HUES64 (cell line): ENCODE results near the gene PIP5K1B.

Experiments used
- H3K27ac ChIP-seq: 2 replicates; pipeline ENCODE4 v1.7.0; 2013; ENCODE audit warnings: low read depth, low read length, inconsistent platforms
- H3K27me3 ChIP-seq: 2 replicates; pipeline ENCODE4 v1.6.1; 2013; ENCODE audit warnings: mild to moderate bottlenecking, low read length; ENCODE audit not compliant: insufficient read depth
- H3K36me3 ChIP-seq: 2 replicates; pipeline ENCODE4 v1.6.1; 2013; ENCODE audit warnings: mild to moderate bottlenecking, low read length; ENCODE audit not compliant: insufficient read depth
- H3K4me1 ChIP-seq: 2 replicates; pipeline ENCODE4 v1.6.1; 2013; ENCODE audit warnings: mild to moderate bottlenecking, low read length, moderate library complexity; ENCODE audit not compliant: insufficient read depth
- H3K4me3 ChIP-seq: 2 replicates; pipeline ENCODE4 v1.5.1; 2013; ENCODE audit warnings: mild to moderate bottlenecking, low read length, moderate library complexity
- H3K9ac ChIP-seq: 2 replicates; pipeline ENCODE4 v1.6.1; 2013; ENCODE audit warnings: mild to moderate bottlenecking, low read depth, low read length
- H3K9me3 ChIP-seq: 2 replicates; pipeline ENCODE4 v1.6.1; 2013; ENCODE audit warnings: low read depth, low read length; ENCODE audit not compliant: insufficient read depth
- WGBS: fragments of 150-250, 120-280 bp; methylation state at CpG from one replicate; pipeline ENCODE4 v1.1.7; 2013; ENCODE audit warnings: missing lambda C conversion rate; 5-methylcytosine and 5-hydroxymethylcytosine counted together

The PIP5K1B gene

DNA sequence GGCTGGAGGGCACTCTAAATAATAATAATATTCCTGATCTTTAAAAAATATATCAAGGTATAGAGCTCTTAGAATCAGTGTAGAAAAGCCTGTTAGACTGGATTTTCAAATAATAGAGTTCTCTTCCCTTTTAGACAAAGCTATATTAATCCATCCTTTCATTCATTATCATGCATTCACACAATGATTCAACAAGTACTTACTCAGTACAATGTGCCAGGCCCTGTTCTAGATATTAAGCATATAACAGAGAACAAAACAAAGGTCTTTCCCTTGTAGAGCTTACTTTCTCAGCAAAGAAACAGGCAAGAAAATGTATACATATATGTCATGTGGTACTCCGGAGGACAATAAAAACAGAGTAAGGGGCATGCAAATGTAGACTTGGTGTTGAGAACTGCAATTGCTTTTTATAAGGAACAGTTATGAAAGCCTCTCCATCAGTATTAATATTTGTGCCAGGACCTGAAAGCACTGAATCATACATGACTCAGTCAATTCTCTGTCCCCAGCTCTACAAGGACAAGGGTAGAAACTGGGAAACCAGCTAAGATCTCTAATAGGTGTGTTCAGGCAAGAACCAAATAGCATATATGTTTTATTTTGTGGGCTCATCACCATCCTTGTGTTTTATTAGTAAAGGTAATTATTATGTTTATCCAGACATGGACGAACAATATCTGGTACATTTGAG lies 72.2 kb downstream of the PIP5K1B start:
- Histone ChIP-seq H3K27ac (no peak overlapping the region), H3K27me3 (no peaks in the 10 kb centered on the region), H3K9ac (no peak overlapping the region), H3K4me1 (peaks cover 11% of the 10 kb centered on the region; the same call in 1 of the 2 replicates), H3K9me3 (no peaks in the 10 kb centered on the region), H3K36me3 (no peaks in the 10 kb centered on the region), H3K4me3 (no peak overlapping the region)
- WGBS: 88% methylated on average over 1 of the region's 2 CpGs

DNA sequence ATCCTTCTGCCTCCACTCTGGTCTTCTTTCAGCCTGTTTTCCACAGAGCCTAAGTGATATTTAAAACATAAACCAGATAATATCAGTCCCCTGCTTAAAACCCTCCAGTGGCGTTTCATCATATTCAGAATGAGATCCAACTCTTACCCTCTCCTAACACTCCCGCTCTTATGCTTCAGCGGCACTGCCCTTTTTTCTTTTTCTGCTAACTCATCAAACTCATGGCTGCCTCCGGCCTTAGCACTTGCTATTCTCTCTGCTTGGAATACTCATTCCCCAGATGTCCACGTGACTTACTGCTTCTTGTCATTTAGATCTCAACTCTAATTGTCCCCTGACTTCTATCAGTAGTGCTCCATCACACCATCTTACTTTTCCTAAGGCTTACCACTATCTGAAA lies 73.6 kb downstream of the PIP5K1B start:
- Histone ChIP-seq H3K9ac (no peak overlapping the region), H3K4me3 (no peak overlapping the region), H3K27me3 (no peaks in the 10 kb centered on the region), H3K27ac (no peak overlapping the region), H3K9me3 (no peaks in the 10 kb centered on the region), H3K4me1 (peaks cover 16% of the 10 kb centered on the region; the same call in 1 of the 2 replicates), H3K36me3 (no peaks in the 10 kb centered on the region)
- 90% methylated on average over 5 of the region's 5 CpGs for WGBS

DNA sequence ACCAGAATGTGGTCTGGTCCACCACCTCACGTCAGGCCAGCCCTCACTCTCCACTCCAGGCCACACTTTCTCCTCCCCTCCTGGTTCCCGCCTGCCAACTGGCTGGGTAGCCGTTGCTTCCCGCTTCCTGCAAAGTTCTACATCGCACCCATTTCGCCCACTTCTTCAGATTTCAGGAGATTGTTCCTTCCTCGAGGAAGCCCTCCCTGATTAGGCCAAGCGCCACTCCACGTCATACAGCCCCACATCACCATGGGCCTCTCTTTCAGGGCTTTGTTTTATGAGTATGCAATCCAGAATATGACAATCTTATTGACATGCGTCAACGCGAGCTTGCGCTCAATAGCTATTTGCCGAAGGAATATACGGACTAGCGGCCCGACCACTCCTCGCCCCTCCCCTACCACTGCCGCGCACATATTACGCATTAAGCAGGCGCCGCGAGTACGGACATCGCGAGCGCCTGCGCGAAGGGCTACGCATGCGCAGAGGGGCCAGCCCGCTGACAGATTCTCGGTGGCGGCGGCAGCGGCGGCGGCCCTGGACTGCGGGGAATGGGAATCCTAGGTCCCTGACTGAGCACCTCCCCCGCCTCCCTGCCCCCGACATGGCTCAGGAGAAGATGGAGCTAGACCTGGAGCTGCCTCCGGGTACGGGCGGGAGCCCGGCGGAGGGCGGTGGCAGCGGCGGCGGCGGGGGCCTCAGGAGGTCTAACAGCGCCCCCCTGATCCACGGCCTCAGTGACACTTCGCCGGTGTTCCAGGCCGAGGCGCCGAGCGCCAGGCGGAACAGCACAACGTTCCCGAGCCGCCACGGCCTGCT lies 74.7 kb downstream of the PIP5K1B start:
- H3K4me3 ChIP-seq: peak overlapping the region; percentile 78
- under 1% methylated on average over 65 of the region's 65 CpGs for WGBS
- H3K27me3 ChIP-seq: no peaks in the 10 kb centered on the region
- H3K27ac ChIP-seq: peak overlapping the region; percentile 66; the same call in 1 of the 2 replicates
- no peaks in the 10 kb centered on the region for H3K36me3 ChIP-seq
- no peaks in the 10 kb centered on the region for H3K9me3 ChIP-seq
- H3K4me1 ChIP-seq: peaks cover 16% of the 10 kb centered on the region; the same call in 1 of the 2 replicates
- peak overlapping the region; percentile 81 for H3K9ac ChIP-seq

DNA sequence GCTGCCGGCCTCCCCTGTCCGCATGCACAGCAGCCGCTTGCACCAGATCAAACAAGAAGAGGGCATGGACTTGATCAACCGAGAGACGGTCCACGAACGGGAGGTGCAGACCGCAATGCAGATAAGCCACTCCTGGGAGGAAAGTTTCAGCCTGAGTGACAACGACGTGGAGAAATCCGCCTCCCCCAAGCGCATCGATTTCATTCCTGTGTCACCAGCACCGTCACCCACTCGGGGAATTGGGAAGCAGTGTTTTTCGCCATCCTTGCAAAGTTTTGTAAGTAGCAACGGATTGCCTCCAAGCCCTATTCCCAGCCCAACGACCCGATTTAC lies 75.3 kb downstream of the PIP5K1B start:
- H3K9me3 ChIP-seq: no peaks in the 10 kb centered on the region
- H3K36me3 ChIP-seq: no peaks in the 10 kb centered on the region
- peak overlapping the region; percentile 60; the same call in 1 of the 2 replicates for H3K27ac ChIP-seq
- H3K4me3 ChIP-seq: peak overlapping the region; percentile 78
- H3K9ac ChIP-seq: peak overlapping the region; percentile 81
- no peaks in the 10 kb centered on the region for H3K27me3 ChIP-seq
- H3K4me1 ChIP-seq: peaks cover 16% of the 10 kb centered on the region; the same call in 1 of the 2 replicates
- WGBS: 2% methylated on average over 19 of the region's 19 CpGs

DNA sequence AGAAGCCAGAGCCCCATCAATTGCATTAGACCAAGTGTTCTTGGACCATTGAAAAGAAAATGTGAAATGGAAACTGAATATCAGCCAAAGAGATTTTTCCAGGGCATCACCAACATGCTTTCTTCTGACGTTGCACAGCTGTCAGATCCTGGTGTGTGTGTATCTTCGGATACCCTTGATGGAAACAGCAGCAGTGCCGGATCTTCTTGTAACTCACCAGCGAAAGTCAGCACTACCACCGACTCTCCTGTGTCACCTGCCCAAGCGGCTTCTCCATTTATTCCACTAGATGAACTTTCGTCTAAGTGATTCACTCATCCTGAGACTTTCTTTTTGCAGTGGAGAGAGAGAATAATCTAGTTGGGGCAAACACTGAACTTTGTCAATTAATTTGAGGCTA lies 75.7 kb downstream of the PIP5K1B start:
- Histone ChIP-seq H3K27me3 (no peaks in the 10 kb centered on the region), H3K9ac (peak overlapping the region; percentile 81), H3K4me1 (peaks cover 16% of the 10 kb centered on the region; the same call in 1 of the 2 replicates), H3K9me3 (no peaks in the 10 kb centered on the region), H3K27ac (no peak overlapping the region), H3K4me3 (peak overlapping the region; percentile 78), H3K36me3 (no peaks in the 10 kb centered on the region)
- WGBS: 24% methylated on average over 7 of the region's 7 CpGs

DNA sequence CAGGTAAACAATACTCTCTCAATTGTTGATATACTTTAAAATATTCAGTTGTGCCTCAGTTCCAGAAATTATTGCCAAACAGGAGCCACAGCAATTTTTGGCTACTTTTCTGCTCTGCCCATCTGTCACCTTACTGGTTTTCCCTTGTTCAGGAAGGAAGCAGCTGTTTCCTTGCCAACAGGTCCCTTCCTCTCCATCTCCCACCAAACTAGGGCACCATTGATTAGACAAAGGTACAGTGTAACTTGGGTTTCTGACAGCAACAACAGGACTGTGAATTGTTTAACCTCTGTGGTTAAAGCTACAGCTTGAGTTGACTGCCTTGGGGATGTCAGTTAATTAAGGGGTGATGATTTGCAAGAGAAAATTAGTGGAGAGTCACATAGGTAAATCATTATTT lies 76.9 kb downstream of the PIP5K1B start:
- no peak overlapping the region for H3K4me3 ChIP-seq
- H3K9me3 ChIP-seq: no peaks in the 10 kb centered on the region
- H3K36me3 ChIP-seq: no peaks in the 10 kb centered on the region
- H3K27ac ChIP-seq: no peak overlapping the region
- H3K9ac ChIP-seq: no peak overlapping the region
- H3K4me1 ChIP-seq: peaks cover 16% of the 10 kb centered on the region; the same call in 1 of the 2 replicates
- H3K27me3 ChIP-seq: no peaks in the 10 kb centered on the region

DNA sequence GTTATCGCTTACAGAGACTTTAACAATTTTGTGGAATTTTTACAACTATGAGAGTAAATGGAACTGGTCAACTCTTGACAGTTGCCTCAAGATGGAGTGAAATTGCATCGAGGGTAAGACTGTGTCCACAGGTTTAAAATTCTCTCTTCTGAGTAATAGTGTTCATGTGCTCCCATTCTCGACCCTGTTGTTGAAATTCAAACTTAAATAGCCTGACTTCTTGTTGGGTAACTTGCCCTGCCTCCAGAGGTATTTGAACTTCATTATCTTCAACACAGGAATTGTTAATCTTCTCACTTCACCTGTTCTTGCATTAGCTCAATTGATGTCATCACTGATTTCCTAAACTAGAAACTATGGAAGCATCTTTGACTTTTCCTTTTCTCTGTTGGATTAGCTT lies 77.5 kb downstream of the PIP5K1B start:
- WGBS: 89% methylated on average over 3 of the region's 3 CpGs
- H3K4me1 ChIP-seq: peaks cover 16% of the 10 kb centered on the region; the same call in 1 of the 2 replicates
- H3K27ac ChIP-seq: no peak overlapping the region
- H3K4me3 ChIP-seq: no peak overlapping the region
- no peaks in the 10 kb centered on the region for H3K27me3 ChIP-seq
- H3K9me3 ChIP-seq: no peaks in the 10 kb centered on the region
- no peak overlapping the region for H3K9ac ChIP-seq
- no peaks in the 10 kb centered on the region for H3K36me3 ChIP-seq

DNA sequence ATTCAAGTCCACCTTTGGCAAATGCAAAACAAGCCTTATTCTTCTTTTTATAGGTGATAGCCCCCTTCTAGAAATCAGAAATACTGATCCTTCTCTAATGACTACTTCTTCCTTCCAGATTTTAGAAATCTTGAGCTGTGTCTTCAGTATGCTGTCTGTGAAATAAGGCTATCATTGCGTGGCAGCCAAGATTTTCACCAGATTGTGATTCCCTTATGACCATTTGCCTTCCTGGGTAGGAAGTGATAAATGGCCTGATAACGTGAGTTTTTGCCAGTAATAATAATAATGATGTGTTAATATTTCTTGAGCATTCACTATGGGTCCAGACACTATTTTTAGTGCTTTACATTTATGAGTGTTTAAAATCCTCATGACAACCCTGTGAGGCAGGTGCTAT lies 80.9 kb downstream of the PIP5K1B start:
- peaks cover 8% of the 10 kb centered on the region; the same call in 1 of the 2 replicates for H3K4me1 ChIP-seq

DNA sequence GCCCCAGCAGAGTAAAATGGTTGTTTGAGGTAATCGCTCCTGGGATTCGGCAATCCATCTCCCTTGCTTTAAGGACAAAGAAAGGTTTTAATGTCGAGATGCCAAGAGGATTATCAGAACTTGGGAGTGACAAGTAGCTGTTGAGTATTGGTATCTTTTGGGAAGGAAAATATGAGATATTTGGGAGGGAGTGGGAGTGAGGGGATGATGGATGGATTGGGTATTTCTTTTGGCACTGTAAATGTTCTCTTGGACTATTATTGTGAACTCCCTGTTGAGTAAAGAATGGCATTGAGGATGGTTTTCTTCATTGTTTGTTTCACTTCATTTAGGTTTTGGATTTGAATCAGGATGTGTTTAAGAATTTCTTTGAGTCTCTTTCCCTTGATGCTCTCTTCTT lies 86.1 kb downstream of the PIP5K1B start:
- no peaks in the 10 kb centered on the region for H3K27me3 ChIP-seq

More for the DNA sequence above, 80.9 kb downstream of the PIP5K1B start:
- H3K27ac ChIP-seq: no peak overlapping the region
- no peaks in the 10 kb centered on the region for H3K9me3 ChIP-seq
- no peak overlapping the region for H3K4me3 ChIP-seq
- H3K36me3 ChIP-seq: no peaks in the 10 kb centered on the region
- 71% methylated on average over 2 of the region's 2 CpGs for WGBS
- H3K9ac ChIP-seq: no peak overlapping the region
- no peaks in the 10 kb centered on the region for H3K27me3 ChIP-seq

DNA sequence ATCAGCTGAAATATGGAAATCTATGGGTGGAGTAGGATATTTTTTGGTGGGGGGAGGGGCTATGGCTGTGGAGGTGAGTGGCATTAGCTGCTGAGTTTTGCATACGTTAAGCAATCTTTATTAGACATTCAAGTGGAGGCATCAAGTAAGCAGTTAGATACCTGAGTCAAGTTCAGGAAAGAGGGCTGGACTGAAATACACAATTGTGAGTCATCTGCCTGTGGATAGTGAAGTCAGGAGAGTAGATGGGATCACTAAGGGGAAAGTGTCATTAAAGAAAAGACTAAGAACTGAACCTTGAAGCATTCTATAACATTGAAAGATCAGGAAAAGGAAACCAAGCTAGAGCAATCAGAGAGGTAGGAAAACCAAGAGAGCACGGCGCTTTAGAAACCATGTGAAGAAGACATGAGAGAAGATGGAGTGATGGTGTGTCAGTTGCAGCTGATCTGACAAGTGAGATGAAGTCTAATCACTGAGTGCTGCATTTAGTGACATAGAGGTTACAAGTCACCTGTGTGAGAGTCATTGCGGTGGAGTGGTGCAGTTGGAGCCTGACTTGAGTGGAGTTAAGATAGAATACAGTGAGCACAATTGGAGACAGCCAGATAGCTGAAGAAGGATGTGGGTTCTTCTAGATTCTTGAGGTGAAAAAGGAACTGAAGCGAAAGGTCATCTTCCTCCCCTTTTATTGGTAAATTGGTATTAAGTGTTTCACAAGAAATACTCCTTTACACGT lies 88.7 kb downstream of the PIP5K1B start:
- Histone ChIP-seq H3K9ac (no peak overlapping the region), H3K4me3 (no peak overlapping the region), H3K27me3 (no peaks in the 10 kb centered on the region), H3K27ac (no peak overlapping the region), H3K4me1 (no peaks in the 10 kb centered on the region), H3K36me3 (no peaks in the 10 kb centered on the region), H3K9me3 (no peaks in the 10 kb centered on the region)
- 94% methylated on average over 5 of the region's 6 CpGs for WGBS

More for the DNA sequence above, 86.1 kb downstream of the PIP5K1B start:
- Histone ChIP-seq H3K9me3 (no peaks in the 10 kb centered on the region), H3K4me1 (no peaks in the 10 kb centered on the region), H3K9ac (no peak overlapping the region), H3K4me3 (no peak overlapping the region), H3K36me3 (no peaks in the 10 kb centered on the region), H3K27ac (no peak overlapping the region)
- 92% methylated on average over 3 of the region's 3 CpGs for WGBS

DNA sequence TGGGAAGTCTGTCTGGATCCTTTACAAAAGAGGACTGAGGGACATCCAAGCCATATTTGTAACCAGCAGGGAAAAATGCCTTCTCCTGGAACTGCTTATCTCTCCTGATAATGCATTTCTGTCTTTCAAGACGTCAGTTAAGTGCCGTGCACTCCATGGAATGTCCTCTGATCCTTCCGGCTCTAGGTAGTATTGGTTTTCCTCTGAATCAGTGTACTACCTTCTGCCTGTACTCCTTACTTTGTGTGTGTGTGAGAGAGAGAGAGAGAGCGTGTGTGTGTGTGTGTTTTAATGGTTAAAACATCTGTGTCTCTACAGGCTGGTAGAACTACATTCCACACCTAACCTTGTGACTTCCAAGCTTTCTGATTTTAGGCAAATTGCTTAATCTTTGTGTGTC lies 89.9 kb downstream of the PIP5K1B start:
- Histone ChIP-seq H3K4me3 (no peak overlapping the region), H3K27ac (no peak overlapping the region), H3K36me3 (no peaks in the 10 kb centered on the region), H3K9ac (no peak overlapping the region), H3K9me3 (no peaks in the 10 kb centered on the region), H3K27me3 (no peaks in the 10 kb centered on the region), H3K4me1 (no peaks in the 10 kb centered on the region)
- WGBS: 94% methylated on average over 3 of the region's 4 CpGs
